Renal pelvis (tissue), 4 donors: Measurements from ENCODE around the gene TUBB1. TPM values are rescaled to one million over a fixed set of nuclear protein-coding genes. Genes with fewer than 3 reads are reported as not detected.
A peak's percentile ranks its signal among the peaks of the same experiment; 100 is the strongest.

Experiments
- DNase-seq: peaks from one replicate; pipeline ENCODE4 v3.0.0-alpha.2; 2013
- polyA plus RNA-seq, 3 donors: library from polyadenylated mRNA; unstranded; fragments of 120-200 nt; gene quantifications; one replicate each; pipeline ENCODE4 v1.2.1, GENCODE V29; 2013; ENCODE audit not compliant: insufficient read length in 3 of 3

Gene TUBB1
- polyA plus RNA-seq, 3 donors = 1.6 to 3.2 (median 2.5) TPM

DNA sequence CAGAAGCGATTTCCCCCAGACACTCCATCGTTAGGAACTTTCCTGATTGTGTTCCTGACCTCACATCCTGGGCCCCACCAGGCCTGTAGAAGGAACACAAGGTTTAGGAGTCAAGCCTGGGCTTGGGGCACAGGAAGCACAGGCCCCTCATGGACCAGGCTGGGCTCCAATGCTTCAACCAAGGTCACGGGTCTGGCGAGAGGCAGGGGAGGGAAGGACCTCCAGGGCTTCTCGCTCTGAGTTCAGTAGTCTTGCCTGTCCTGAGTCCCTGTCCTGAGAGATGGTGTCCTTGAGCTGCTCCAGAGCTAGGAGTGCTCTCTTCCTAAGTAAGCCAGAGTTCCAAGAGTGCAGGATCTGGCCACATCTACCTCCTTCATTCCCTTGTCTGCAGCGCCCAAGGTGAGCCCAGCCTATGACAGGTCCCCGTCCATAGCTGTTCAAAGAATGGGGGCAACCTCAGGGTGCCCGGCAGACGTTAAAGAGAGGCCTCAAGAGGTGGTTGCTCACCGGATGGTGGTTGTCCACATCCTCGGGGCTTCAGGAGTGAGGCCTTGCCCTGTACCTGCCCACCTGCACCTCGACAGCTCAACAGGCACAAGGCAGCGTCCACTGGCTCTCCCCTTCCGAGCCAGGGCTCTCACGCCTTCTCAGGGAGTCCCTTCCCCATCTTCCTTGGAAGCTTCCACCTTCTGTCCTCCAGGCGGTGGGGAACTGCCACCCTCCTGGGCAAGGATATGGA is 1.6 kb upstream of the TUBB1 start:
- no peak for DNase-seq

DNA sequence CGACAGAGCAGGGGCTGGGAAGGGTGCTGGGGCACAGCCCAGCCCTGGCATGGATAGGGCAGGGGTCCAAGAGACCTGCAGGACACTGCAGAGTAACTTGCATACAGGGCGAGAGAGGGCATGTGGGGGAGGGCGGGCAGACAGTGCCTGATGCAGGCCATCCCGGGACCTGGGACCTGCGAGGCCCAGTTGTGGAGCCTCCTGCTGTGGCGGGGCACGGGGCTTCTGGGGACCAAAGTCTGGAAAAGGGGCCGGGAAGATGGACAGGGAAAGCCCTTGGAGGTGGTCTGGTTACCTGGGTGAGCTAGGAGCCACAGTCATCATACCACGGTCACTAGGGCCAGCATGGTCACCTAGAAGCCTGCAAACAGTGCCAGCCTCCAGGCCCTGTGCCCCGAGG is 412 bp upstream of the TUBB1 start:
- DNase-seq = no peak

DNA sequence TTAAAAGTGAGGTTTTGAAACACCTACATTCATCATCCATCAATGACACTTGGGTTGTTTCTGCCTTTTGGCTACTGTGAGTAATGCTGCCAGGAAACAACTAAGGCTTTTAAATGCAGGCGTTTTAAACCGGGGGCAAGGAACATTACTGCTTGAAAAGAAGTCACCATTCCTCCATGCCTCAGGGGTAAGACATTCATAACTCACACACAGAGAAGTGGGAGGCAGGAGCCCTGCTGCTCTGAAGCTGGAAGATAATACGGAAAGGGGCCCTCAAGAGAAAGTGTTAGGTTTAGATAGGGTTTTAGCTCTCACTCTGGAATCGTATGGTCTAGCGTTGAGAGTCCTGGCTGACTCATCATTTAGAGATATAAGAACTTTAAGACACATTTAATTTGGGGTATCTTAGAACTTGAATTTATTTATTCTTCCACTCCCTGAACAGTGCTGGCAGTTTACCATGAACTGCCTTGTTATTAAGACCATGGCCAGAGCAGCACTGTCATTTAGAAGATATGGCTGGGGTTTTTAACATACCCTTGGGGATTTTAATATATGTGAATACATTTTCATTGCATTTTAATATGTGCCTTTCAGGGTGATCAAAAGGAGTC is 1.8 kb downstream of the TUBB1 start:
- DNase-seq = no peak

DNA sequence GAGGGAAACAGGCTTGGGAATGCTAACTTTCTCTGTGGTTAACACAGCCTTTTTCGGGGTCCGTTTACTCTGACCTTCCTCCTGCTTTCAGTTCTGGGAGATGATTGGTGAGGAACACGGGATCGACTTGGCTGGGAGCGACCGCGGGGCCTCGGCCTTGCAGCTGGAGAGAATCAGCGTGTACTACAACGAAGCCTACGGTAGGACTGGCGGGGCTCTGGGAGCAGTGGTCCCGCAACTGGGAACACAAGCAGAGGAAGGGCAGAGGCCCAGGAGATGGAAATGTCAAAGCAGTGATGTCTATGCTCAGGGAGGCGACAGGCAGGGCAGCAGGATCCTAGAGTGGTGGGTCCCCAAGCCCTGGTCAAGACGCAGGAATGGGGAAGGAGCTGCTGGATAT is 3.5 kb downstream of the TUBB1 start:
- no peak for DNase-seq

DNA sequence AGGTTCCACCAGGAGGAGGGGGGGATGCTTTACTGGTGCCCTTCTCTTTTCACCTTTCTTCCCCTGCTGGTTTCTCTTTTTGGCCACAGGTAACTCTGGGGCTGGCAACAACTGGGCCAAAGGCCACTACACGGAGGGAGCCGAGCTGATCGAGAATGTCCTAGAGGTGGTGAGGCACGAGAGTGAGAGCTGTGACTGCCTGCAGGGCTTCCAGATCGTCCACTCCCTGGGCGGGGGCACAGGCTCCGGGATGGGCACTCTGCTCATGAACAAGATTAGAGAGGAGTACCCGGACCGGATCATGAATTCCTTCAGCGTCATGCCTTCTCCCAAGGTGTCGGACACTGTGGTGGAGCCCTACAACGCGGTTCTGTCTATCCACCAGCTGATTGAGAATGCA is 4.4 kb downstream of the TUBB1 start:
- DNase-seq = no peak

DNA sequence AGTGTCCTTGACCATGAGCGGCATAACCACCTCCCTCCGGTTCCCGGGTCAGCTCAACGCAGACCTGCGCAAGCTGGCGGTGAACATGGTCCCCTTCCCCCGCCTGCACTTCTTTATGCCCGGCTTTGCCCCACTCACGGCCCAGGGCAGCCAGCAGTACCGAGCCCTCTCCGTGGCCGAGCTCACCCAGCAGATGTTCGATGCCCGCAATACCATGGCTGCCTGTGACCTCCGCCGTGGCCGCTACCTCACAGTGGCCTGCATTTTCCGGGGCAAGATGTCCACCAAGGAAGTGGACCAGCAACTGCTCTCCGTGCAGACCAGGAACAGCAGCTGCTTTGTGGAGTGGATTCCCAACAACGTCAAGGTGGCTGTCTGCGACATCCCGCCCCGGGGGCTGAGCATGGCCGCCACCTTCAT is 4.9 kb downstream of the TUBB1 start:
- DNase-seq = no peak

DNA sequence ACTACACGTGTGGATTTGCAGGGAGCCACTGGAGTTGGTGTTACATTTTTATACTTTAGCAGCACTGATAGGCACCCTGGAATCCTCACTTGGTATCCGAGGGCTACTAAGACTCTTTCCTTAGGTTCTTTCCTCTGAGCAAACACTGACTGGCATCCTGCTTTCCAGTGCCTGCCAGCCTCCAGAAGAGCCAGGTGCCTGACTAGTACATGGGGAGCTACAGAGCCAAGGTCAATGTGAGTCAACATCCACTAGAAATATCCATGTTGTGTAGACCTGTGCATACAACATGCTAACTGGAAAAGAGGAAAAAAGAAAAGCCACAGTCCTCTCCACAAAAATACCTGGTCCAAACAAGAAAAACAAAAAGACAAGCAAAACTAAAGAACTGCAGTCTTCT is 5.9 kb downstream of the TUBB1 start:
- DNase-seq = no peak

DNA sequence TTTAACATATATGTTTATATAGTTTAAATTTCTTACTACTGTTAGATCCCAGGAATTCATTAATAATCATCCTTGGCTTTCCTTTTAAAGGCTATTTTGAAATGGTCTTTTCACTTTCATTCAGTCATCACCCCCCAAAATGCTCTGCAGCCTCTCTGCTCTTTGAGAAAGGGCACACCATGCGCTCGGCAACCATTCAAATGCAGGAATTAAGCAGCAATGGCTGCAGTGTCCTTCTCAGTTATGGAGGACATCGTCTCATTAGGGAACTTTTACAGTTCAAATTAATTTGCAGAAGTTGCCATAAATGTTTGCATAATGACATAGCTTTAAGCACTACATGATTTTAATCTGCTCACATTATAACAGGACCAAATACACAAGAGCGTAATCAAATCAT is 6.3 kb downstream of the TUBB1 start:
- no peak for DNase-seq

DNA sequence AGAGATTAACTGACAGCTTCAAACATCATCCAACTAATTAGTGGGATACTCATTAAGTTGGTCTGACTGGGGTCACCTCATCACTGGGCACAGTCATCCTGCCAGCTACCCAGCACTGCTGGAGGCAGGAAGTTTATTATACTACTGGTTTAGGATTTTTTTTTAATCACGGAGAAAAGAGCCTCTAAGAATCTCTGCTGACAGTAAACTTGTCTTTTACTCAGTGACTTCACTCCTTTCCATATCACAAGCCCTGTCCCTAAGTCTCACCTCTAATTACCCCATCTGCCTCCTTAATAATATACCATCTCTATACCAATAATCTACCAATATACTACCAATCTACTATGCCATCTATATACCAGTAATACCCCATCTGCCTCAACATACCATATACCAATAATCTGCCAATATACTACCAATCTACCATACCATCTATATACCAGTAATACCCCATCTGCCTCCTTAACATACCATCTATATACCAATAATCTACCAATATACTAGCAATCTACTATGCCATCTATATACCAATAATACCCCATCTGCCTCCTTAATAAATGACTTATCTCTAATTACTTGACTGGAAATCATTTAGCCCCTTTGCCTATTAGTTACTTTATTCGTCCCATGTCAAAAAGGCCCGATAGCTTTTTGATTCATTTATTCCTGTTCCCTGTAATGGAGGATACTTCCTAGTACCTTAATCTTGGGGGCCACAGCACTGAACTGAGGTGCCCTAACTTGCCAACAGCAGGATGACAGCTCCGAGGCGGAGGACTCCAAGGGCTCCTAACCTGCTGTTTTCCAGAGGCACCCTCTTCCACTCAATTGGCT is 7.9 kb downstream of the TUBB1 start:
- DNase-seq = no peak

DNA sequence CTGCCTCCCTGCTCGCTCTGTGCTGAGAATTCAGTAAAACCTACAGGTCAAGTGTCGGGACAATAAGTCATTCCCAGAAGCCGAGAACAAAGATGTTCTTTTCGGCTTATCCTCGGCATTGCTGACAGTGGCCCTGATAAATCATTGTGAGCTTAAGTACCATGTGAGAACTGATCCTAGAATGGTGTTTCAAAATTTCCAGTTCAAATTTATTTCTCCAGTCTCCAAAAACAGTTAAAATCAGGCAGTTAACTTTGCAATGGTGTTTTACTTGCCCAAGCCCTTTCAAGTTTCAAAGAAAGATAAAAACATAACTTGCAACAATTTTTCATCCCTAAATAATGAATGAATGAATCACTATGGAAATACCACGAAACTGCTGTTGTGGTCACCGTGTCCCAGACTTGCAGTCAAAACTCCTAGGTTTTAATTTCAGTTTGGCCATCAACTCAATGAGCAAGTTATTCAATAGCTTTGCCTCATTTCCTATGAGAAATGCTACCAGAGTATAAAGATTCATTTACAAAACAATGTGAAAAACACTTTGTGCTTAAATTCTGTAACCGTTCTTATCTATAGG is 8.6 kb downstream of the TUBB1 start:
- no peak for DNase-seq

DNA sequence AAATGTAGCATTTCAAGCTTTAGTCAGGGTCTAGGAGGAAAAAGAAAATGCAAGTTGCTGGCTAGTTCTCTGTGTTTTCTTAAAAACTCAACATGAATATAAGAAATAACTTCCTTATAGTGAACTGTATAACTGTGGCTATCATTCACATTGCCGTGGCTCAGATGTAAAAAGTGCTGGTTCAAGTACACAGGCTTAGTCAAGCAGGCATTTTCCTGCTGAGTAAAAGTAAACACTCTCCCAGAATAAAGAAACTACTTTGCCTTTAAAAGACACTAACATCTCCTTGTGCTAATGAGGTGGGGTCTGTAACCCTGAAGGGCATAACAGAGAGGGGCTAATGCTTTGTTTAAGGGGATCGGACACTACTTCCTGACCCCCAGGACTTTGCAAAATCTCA is 9.6 kb downstream of the TUBB1 start:
- no peak for DNase-seq

DNA sequence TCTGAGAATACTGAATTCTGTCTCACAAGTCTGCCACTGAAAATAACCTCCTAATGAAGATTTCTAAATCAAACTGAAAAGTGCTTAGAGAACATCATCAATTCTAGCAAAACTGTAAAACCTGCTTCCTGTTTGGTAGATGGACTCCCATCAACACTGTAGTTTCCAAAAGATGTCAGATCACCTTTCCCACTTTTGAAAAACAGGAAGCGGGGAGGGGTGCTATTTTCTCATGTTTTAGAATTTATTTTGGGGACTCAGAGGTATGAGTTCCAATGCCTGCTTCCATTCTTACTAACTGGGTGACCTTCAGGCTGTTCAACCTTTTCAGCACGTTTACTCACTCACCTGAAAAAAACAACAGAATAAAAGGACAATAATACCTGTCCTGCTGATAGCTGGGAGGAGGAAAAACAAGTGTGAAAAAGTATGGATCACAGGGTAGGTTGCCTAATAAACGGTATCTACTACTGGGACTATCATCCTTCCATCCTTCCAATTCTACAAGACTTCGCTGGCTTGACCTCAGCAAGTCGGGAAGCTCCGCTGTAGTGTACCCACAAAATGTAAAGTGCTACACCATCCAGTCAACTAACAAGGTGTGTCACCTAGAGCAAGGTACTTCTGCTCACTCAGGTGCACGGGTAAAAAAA is 11.8 kb downstream of the TUBB1 start:
- no peak for DNase-seq

DNA sequence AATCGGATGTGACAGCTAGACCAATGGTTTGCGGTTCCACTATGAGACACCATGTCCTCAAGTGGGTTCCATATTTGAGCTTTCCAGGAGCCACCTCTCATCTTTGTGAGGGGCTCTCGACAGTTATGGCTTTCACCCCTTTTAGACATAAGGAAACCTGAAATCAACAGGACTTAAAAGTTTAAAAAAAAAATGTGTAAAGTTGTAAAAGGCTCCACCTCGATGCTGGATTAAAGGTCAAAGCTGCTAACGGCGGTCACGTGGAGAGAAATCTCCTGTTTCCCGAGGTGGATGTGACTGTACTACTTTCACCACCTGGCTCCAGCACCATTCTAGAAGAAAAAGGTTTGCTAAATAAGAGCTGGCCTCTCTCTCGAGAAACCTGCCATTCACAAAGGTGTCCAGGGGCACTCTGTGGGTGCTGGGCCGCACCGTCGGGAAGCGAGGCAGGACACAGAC is 12.4 kb downstream of the TUBB1 start:
- DNase-seq = no peak

DNA sequence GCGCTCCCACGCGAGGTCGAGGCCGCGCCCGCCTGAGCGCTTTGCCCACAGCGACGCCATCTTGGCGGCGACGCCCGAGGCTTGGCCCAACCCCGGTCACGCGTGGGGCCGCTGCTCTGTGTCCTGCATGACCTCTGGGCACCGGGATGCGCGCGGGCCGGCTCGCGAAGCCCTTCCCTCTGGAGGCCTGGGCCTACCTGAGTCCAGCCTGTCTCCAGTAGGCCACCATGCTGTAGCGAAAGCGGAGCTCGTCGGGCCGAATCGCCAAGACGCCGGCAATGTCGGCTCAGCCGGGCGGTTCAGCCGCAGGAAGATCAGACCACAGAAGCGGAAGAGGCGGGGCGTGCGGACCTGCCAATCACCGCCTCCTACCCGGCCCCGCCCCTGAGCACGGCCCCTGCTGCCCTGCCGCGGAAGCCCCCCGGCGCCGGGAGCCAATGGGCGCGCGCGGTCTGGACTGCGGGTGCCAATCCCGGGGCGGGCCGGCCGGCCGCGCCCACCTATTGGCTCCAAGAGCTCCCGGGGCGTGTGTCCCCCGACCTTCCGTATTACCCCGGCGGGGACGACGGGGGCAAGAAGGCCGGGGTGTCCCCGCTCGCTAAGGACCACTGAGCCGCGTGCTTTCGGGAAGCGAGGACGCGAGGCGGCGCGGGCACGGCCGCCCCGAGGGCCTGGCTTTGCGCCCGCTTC is 12.9 kb downstream of the TUBB1 start, which contains the start of gene ATP5F1E:
TSS of gene ATP5F1E (minus strand) at position 313 of the 690 bp plus-strand sequence. CDS start at position 229, 84 bp downstream.
- peak; percentile 96 for DNase-seq

DNA sequence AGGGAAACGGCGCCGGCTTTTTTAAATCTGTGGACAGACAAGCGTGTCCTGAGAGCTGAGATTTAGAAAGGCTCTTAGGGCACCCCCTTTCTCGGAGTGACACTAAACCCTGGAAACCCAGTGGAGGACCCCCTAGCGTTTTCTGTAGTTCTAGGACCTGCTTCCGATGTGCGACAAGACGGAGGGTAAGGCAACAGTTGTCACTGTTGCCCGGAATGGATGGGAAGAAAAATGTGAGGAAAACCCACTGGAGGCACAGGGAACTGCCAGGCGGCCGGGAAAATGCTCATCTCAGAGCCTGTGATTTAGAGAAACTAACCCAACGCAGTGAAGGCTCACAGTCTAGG is 13.5 kb downstream of the TUBB1 start:
- DNase-seq = no peak

DNA sequence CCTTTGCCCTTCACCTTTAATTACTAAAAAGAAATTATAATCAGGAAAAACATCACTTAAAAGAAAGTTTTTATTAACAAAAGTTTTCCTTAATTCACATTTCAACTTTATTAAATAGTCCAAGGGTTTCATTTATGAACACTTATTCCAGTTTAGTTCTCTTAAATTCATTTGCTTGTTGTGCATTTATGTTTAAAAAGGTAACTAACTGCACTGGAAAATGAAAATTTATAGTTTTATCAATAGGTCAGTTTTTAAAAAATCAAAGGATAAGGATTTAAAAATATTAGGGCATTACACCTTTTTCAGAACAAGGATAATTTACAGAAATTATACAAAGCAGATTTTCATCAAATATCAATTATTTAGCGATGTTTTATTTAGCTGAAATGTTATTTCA is 13.9 kb downstream of the TUBB1 start:
- no peak for DNase-seq

DNA sequence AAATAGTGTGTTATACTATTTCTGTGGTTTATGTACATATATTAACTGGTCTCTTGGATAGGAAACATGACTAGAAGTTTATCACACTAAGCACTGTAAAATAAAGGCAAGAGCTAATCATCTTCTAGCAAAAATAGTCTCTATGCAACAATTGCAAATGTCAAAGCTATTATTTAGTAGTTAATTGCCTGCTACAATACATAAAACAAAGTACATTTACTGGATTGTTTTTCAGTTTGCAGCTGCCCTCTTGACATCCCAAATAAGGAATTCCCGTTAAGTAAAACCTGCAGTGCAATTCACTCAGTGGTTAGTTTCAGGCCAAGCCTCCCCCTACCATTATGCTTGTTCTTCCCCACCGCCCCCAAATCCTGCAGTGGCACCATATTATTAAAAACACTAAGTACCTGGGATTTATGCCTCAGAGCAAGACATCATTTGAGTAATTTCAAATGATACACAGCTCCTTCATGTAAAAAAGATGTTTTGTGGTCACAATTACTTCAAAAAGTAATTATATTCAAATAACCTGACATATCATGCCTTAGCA is 14.5 kb downstream of the TUBB1 start:
- DNase-seq = no peak

DNA sequence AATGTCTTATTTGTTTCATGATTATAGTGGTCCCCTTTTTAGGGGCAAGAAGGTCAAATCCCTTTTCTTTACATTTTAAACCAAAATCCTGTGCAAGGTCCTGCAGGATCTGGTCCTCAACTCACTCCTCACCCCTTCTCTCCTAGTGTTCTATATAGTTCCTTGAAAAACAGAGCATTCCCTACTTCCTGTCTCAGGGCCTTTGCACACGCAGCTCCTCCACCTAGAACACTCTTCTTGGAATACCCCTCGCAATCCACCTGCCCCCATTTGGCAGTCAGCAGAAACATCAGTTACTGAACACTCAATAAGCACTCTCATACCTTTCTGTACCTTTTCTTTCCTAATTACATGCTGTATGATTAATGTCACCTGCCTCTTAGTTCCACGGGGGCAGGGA is 16.2 kb downstream of the TUBB1 start:
- no peak for DNase-seq

DNA sequence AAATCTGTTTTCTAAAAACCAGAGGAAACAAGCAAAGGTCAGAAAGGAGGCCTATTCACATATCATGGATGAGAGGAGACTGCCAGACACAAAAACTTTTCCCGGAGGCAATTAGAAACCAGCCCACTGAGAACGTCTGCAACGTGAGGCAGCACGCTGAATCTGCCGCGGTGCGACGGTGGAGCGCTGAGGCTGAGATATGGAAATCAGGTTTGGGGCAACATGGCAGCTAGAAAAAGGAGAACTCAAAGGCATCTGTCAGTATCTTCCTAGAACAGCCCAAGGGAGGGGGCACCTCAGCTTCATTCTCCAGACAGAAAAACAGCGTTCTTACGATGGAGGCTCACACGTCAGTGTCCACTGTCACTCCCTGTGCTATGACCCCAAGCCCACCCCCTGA is 18.2 kb downstream of the TUBB1 start:
- no peak for DNase-seq

DNA sequence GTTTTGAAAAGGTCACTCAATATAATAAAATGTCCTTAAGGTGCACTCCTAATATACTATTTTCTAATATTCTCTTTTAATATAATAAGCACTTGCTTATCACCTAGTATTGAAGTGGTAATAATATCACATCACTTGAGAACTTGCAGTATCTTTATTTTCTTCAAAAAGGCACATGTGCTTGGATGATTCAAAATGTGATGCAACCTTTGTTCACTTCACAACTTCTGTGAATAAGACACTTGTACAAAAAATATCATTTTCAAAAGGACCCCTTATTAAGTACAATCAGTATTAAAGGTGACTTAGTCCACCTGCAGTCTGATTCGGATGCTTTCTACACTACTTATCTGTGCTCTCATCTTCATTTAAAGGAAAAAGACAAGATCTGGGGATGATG is 20.0 kb downstream of the TUBB1 start:
- no peak for DNase-seq

DNA sequence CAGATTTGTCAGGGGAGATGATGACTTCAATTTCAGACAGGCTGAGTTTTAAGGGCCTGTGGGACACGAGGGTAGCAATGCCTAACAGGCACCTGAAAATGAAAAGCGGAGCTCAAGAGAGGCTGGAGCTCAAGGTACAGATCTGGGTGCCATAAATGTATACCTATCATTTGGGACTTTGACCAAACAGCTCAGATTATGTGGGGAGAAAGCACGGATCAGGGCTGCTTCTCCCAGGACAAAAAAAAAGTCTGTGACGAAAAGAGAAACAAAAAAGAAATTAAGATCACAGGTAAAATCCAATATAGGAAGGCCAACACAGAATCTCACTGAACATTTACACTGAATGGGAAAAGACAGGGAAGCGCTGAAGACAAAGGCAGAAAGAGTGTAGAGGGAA is 21.4 kb downstream of the TUBB1 start:
- no peak for DNase-seq
